Measurements from ENCODE around the gene MRPS10. TPM values are rescaled to one million over a fixed set of nuclear protein-coding genes. Genes with fewer than 3 reads are reported as not detected.
A peak's percentile ranks its signal among the peaks of the same experiment; 100 is the strongest.

Gene MRPS10
- total and polyA plus RNA-seq, 12 donors = 22.6 to 82.1 (median 58.2) TPM

- no peak for DNase-seq
- no peaks in the 10 kb centered on the region for H3K27me3 ChIP-seq
- peak overlapping the region in 7 of 10 donors; percentile 4 to 46 (median 42) for H3K27ac ChIP-seq
- intact Hi-C loops (cut with DNase I) = loop anchor here in 9 of 10 donors (5.0 to 10.0 kb wide), 6 partner anchors 192 to 287 kb away; partner anchors contain the start of gene TRERF1 (in 5 of the 9)
- TF ChIP-seq CTCF (IDR thresholded peaks at IDR 0.05) = no peak
- no peaks in the 10 kb centered on the region for H3K9me3 ChIP-seq
- no peak overlapping the region for H3K4me3 ChIP-seq
- ATAC-seq = peak in 2 of 8 donors; percentile 20 to 52
- peaks cover 0 to 37% (median 2%) of the 10 kb centered on the region in 9 donors for H3K36me3 ChIP-seq
- peaks cover 6 to 49% (median 15%) of the 10 kb centered on the region in 9 donors for H3K4me1 ChIP-seq
- WGBS, 2 donors = 63 to 68% methylated on average over 10 of the region's 10 CpGs
Measured at GRCh38 chr6:42259841-42260395, 42.3 kb upstream of the MRPS10 start.

- Histone ChIP-seq H3K9me3 (no peaks in the 10 kb centered on the region), H3K4me1 (peaks cover 6 to 43% (median 11%) of the 10 kb centered on the region in 9 donors), H3K36me3 (peaks cover 0 to 44% (median 8%) of the 10 kb centered on the region in 9 donors), H3K27me3 (no peaks in the 10 kb centered on the region), H3K4me3 (no peak overlapping the region), H3K27ac (peak overlapping the region in 2 of 10 donors; percentile 4 to 17)
- no peak for TF ChIP-seq CTCF (IDR thresholded peaks at IDR 0.05)
- intact Hi-C loops (cut with DNase I) = loop anchor here in 1 of 10 donors (10.0 kb wide), 1 partner anchor 276 kb away; no protein-coding TSS in a partner anchor
- no peak for ATAC-seq
- no peak for DNase-seq
- 90 to 92% methylated on average over 31 of the region's 31 CpGs for WGBS, 2 donors
Measured at GRCh38 chr6:42259286-42259685, 41.6 kb upstream of the MRPS10 start.

- Histone ChIP-seq H3K27ac (no peak overlapping the region), H3K9me3 (no peaks in the 10 kb centered on the region), H3K36me3 (peaks cover 0 to 58% (median 9%) of the 10 kb centered on the region in 9 donors), H3K4me3 (no peak overlapping the region), H3K4me1 (peaks cover 7 to 37% (median 20%) of the 10 kb centered on the region in 9 donors), H3K27me3 (peaks cover 0 to 3% (median 0%) of the 10 kb centered on the region in 7 donors)
- ATAC-seq (no peak), DNase-seq (no peak)
- WGBS, 2 donors = 87 to 92% methylated on average over 3 of the region's 3 CpGs
- intact Hi-C loops (cut with DNase I) = loop anchor here in 1 of 10 donors (10.0 kb wide), 1 partner anchor 277 kb away; no protein-coding TSS in a partner anchor
- no peak for TF ChIP-seq CTCF (IDR thresholded peaks at IDR 0.05)
Measured at GRCh38 chr6:42257614-42258013, 40.0 kb upstream of the MRPS10 start.

GRCh38 chr6:42257063-42257462 lies 39.4 kb upstream of the MRPS10 start:
- no peak for TF ChIP-seq CTCF (IDR thresholded peaks at IDR 0.05)
- ATAC-seq = no peak
- intact Hi-C loops (cut with DNase I) = loop anchor here in 1 of 10 donors (10.0 kb wide), 1 partner anchor 278 kb away; no protein-coding TSS in a partner anchor
- H3K27ac ChIP-seq = no peak overlapping the region
- WGBS, 2 donors = 55 to 62% methylated on average over 3 of the region's 3 CpGs
- peaks cover 0 to 3% (median 0%) of the 10 kb centered on the region in 7 donors for H3K27me3 ChIP-seq
- DNase-seq = no peak
- H3K4me3 ChIP-seq = no peak overlapping the region
- peaks cover 11 to 40% (median 26%) of the 10 kb centered on the region in 9 donors for H3K4me1 ChIP-seq
- H3K9me3 ChIP-seq = no peaks in the 10 kb centered on the region
- peaks cover 0 to 58% (median 9%) of the 10 kb centered on the region in 9 donors for H3K36me3 ChIP-seq

All from heart right ventricle (tissue), 16 donors.